ENCODE measurements around the gene ALG12.

- TF ChIP-seq CTCF (conservative IDR thresholded peaks at IDR 0.05; ENCODE audit: low read depth, low read length) (no peak), EZH2 (IDR thresholded peaks at IDR 0.05; ENCODE audit: borderline replicate concordance, low read depth, low read length, poor library complexity, severe bottlenecking) (no peak)
Measured at GRCh38 chr22:49884503-49885260, 33.6 kb downstream of the ALG12 start.
